Brain microvascular endothelial cell (primary cell): ENCODE results near the gene HRCT1.
A peak's percentile ranks its signal among the peaks of the same experiment; 100 is the strongest.
"Not testable (repeated sequence)": the region's sequence is repeated elsewhere in the genome, so short reads cannot be mapped to it uniquely, and the experiment has no call there.

Source experiments
- DNase-seq: peaks from one replicate; pipeline ENCODE4 v3.0.0-alpha.2; 2020
- H3K27ac ChIP-seq: fragments of 250-450 bp; sonication (Bioruptor Pico); 2 replicates; pipeline ENCODE4 v1.5.1; 2020; ENCODE audit warnings: mild to moderate bottlenecking, moderate library complexity
- H3K27me3 ChIP-seq: fragments of 250-450 bp; sonication (Bioruptor Pico); replicated peaks from 2 replicates; pipeline ENCODE4 v1.5.1; 2020; ENCODE audit warnings: mild to moderate bottlenecking
- H3K36me3 ChIP-seq: fragments of 250-450 bp; sonication (Bioruptor Pico); replicated peaks from 2 replicates; pipeline ENCODE4 v1.5.1; 2020; ENCODE audit warnings: mild to moderate bottlenecking
- H3K4me3 ChIP-seq: 2 replicates; pipeline ENCODE4 v1.5.1; 2011; ENCODE audit warnings: low read depth, mild to moderate bottlenecking, control low read depth, low read length, moderate library complexity
- in situ Hi-C: cut with HindIII; loops from 2 replicates; pipeline ENCODE4 v1.10.0; 2017; ENCODE audit warnings: low sequenced_read_pairs, low pct_ligation_motif_present
- TF ChIP-seq, protein P1 (sequence below): IDR thresholded peaks from 2 replicates; pipeline ENCODE4 v1.5.1; 2011; ENCODE audit warnings: low read depth, mild to moderate bottlenecking, moderate library complexity, low read length, control low read depth, inconsistent platforms; ENCODE audit errors: missing control alignments

HRCT1 gene

DNA sequence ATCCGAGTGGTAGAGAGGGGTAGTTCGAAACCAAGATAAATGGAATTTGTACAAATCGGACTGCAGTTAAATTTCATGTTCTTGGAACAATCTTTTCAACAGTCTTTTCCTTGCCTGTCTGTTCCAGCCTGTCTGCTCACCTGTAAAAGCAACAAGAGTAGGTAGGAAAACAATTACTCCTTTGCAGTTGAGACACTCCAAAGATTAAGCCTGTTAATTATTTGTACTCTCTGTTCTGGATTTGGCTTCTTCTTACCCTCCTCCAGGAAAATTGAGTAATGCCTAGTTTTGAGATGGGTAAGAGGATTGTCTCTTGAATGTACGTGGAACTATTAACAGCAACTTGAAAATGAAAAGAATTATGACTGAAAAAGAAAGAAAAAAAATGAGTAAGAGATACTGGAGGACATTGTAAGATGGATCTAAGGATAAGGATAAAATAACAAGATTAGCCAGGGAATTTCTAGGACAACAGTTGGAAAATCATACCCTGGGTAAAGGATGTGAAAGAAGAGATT, 27.6 kb downstream of the HRCT1 start:
- TF ChIP-seq, protein P1, sequence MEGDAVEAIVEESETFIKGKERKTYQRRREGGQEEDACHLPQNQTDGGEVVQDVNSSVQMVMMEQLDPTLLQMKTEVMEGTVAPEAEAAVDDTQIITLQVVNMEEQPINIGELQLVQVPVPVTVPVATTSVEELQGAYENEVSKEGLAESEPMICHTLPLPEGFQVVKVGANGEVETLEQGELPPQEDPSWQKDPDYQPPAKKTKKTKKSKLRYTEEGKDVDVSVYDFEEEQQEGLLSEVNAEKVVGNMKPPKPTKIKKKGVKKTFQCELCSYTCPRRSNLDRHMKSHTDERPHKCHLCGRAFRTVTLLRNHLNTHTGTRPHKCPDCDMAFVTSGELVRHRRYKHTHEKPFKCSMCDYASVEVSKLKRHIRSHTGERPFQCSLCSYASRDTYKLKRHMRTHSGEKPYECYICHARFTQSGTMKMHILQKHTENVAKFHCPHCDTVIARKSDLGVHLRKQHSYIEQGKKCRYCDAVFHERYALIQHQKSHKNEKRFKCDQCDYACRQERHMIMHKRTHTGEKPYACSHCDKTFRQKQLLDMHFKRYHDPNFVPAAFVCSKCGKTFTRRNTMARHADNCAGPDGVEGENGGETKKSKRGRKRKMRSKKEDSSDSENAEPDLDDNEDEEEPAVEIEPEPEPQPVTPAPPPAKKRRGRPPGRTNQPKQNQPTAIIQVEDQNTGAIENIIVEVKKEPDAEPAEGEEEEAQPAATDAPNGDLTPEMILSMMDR, result no peak
- Histone ChIP-seq H3K27me3 (no peaks in the 10 kb centered on the region), H3K4me3 (no peak overlapping the region), H3K36me3 (no peaks in the 10 kb centered on the region), H3K27ac (no peak overlapping the region)
- no peak for DNase-seq
- in situ Hi-C loops, result no loop called here

DNA sequence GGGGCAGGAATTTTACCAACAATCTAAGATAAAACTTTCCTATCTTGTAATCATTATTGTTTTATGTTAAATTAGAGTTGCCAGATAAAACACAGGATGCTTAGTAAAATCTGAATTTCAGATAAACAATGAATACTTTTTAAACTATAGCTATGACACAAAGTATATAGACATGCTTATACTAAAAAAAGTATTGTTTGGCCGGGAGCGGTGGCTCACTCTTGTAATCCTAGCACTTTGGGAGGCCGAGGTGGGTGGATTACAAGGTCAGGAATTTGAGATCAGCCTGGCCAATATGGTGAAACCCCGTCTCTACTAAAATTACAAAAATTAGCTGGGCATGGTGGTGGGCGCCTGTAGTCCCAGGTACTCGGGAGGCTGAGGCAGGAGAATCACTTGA, 28.1 kb downstream of the HRCT1 start:
- H3K27me3 ChIP-seq, H3K4me3 ChIP-seq, H3K36me3 ChIP-seq, H3K27ac ChIP-seq, in situ Hi-C loops, DNase-seq: not testable (repeated sequence)

DNA sequence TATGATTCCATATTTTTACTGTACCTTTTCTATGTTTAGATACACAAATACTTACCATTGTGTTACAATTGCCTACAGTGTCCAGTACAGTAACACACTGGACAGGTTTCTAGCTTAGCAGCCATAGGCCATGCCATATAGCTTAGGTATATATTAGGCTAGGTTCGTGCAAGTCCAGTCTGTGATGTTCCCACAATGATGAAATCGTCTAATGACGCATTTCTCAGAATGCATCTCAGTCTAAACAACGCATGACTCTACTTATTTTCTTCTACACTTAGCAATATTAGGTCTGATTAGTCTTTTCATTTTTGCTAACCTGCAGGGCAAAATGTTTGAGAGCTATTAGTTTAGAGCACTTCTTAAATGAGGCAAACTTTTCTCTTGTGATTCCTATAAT, 29.3 kb downstream of the HRCT1 start:
- in situ Hi-C loops, result no loop called here
- Histone ChIP-seq H3K36me3 (no peaks in the 10 kb centered on the region), H3K27ac (peak overlapping the region; percentile 76), H3K4me3 (no peak overlapping the region), H3K27me3 (no peaks in the 10 kb centered on the region)
- peak; percentile 33 for DNase-seq
- TF ChIP-seq, protein P1, result no peak

DNA sequence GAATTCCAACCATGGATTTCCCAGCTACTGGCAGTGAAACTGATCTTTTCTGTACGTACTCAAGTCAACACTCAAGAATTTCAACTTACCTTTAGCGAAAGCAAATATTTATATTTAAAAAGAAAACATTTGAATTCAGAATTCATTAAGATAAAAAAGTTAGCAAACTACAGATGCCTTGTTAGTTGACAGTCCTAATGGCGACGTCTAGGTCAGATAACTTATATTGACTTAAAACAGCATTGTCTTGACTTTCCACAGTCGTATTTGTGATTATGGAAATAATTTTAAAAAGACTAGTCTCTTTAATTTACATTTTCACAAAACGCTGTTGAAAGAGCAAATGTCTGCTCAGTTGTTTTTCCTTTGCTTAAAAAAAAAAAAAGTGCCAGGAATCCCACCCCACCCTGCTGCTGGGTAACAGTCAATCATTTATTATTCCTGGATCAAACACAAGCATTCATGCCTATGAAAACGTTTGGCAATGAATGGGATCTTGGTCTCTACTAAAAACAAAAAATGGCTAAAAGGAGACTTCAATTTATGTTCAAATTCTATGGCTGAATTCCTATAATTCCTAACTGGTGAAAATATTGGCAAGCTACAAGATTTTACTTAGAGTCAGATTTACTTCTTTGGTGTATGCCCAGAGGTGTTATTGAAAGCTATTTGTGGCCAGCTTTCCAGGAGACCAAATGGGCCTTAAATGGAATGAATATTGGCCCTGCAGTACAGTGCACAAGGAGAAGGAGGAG, 29.9 kb downstream of the HRCT1 start:
- H3K27ac ChIP-seq, result peak overlapping the region; percentile 76
- in situ Hi-C loops, result no loop called here
- DNase-seq, result peak; percentile 31
- H3K27me3 ChIP-seq, result no peaks in the 10 kb centered on the region
- TF ChIP-seq, protein P1, result no peak
- H3K36me3 ChIP-seq, result no peaks in the 10 kb centered on the region
- no peak overlapping the region for H3K4me3 ChIP-seq

DNA sequence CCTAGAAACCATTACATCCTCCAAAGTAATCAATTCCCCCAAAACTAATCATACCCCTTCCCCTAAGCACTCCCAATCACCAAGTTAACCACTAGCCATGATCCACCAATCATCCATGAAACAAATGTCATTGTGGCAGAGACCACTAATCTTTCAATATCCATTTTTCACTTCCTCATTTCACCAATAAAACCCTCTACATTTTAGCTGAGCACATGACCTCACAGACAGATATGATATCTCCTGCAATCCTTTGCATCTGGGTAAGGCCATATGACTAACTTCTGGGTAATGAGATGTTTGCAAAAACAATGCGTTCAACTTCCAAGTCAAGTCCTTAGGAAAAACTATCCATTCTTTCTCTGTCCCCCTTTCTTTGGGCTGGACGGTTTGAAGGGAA, 31.2 kb downstream of the HRCT1 start:
- TF ChIP-seq, protein P1, result no peak
- in situ Hi-C loops, result no loop called here
- H3K4me3 ChIP-seq, result no peak overlapping the region
- H3K27me3 ChIP-seq, result no peaks in the 10 kb centered on the region
- no peaks in the 10 kb centered on the region for H3K36me3 ChIP-seq
- DNase-seq, result peak; percentile 50
- peak overlapping the region; percentile 76 for H3K27ac ChIP-seq

DNA sequence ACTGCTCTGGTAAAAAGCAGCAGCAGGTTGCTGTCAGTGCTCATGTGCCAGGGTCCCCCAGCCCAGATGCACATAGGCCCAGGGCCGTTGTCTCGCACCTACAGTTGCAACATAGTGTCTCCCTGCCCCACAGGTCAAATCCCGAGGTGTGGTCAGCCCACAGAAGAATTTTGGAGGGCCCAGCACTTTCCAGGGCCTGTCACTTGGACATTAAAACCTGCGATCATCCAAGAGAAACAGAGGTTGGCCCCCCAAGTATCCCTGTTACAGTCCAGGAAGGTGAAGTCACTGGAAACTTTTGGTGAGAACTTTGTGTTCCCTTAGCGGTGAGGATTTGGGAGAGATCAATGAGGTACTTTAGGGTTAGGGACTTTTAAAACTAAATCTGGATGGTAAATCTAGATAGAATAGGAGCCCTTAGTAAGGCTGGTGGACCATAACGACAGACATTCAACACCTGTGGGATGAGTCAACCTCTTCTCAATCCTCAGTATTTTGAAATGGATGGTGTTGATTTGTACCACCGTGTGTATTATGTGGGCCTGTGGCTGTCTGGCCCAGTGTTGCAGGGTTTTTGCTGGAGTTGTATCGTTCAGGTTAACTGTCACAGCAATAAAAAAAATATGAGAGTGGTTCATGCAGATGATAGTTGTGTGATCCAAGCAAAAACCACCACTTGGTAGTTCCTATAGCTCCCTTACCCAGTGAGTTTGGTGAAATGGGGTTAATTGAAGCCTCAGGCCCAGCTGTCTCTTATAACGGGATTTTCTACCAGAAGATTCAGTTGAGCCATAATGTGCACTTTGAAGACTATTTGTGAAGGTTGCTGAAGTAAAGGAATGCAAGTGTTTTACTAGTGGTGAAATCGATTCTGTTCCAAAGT, 32.7 kb downstream of the HRCT1 start:
- in situ Hi-C loops, result no loop called here
- Histone ChIP-seq H3K27me3 (no peaks in the 10 kb centered on the region), H3K36me3 (no peaks in the 10 kb centered on the region), H3K4me3 (no peak overlapping the region), H3K27ac (no peak overlapping the region)
- TF ChIP-seq, protein P1, result no peak
- no peak for DNase-seq
